Measurements from ENCODE around the gene COA7.
"Not testable (repeated sequence)": the region's sequence is repeated elsewhere in the genome, so short reads cannot be mapped to it uniquely, and the experiment has no call there.

The COA7 gene

DNA sequence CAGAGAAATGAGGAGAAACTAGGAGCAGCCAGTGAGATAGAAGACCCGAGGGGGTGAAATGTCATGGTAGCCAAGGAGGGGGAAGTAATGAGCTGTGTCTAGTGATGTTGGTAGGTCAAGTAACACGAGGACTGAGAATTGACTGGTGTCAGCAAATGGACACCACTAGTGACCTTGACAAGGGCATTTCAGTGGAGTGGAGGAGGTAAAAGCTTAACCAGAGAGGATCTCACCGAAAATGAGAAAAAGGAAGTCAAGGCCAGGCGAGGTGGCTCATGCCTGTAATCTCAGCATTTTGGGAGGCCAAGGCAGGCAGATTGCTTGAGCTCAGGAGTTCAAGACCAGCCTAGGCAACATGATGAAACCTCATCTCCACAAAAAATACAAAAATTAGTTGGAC lies 25.1 kb upstream of the COA7 start:
- TF ChIP-seq, protein P1, sequence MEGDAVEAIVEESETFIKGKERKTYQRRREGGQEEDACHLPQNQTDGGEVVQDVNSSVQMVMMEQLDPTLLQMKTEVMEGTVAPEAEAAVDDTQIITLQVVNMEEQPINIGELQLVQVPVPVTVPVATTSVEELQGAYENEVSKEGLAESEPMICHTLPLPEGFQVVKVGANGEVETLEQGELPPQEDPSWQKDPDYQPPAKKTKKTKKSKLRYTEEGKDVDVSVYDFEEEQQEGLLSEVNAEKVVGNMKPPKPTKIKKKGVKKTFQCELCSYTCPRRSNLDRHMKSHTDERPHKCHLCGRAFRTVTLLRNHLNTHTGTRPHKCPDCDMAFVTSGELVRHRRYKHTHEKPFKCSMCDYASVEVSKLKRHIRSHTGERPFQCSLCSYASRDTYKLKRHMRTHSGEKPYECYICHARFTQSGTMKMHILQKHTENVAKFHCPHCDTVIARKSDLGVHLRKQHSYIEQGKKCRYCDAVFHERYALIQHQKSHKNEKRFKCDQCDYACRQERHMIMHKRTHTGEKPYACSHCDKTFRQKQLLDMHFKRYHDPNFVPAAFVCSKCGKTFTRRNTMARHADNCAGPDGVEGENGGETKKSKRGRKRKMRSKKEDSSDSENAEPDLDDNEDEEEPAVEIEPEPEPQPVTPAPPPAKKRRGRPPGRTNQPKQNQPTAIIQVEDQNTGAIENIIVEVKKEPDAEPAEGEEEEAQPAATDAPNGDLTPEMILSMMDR (IDR thresholded peaks at IDR 0.05; ENCODE audit: insufficient read depth, low read depth, low read length, missing control alignments): no peak
- no peak overlapping the region for H3K4me3 ChIP-seq (ENCODE audit: low read length)
- DNase-seq (ENCODE audit: low read depth): no peak

GRCh38 chr1:52715296-52715695 lies 17.1 kb upstream of the COA7 start:
- H3K4me3 ChIP-seq (ENCODE audit: low read length): not testable (repeated sequence)

DNA sequence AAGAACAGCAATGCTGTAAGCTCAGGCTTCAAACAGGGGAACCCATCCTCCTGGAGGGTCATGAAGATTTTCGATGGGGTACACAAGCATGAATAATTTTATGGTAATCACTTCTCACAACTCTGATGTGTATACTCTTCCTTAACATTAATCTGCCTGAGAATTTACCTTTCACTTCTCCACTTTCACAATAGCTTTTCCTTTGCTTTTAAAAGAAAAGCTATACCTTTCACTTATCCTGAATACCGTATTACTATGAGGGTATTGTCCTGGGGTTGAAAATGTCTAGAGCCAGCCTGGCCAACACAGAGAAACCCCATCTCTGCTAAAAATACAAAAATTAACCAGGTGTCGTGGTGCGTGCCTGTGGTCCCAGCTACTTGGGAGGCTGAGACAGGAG lies 15.4 kb upstream of the COA7 start:
- no peak overlapping the region for H3K4me3 ChIP-seq (ENCODE audit: low read length)
- TF ChIP-seq, protein P1 (IDR thresholded peaks at IDR 0.05; ENCODE audit: insufficient read depth, low read depth, low read length, missing control alignments): no peak
- no peak for DNase-seq (ENCODE audit: low read depth)

More at GRCh38 chr1:52715296-52715695, 17.1 kb upstream of the COA7 start:
- not testable (repeated sequence) for DNase-seq (ENCODE audit: low read depth)

DNA sequence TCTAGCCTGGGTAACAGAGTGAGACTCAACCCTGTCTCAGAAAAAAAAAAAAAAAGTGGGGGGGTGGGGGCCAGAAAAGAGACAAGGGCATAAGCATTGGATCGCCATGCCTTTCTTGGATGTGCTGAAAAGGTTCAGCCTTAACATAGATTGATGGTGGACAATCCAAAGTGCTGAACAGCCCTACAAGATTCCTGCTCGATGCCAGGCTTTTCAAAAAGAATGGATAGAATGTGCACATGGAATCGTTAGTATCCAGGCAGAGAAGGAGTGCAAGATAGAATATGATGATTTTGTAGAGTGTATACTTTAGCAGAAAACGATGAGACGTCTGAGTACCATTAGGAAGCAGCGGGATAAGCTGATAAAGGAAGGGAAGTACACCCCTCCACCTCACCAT lies 10.9 kb upstream of the COA7 start:
- no peak for DNase-seq (ENCODE audit: low read depth)
- H3K4me3 ChIP-seq (ENCODE audit: low read length): no peak overlapping the region
- TF ChIP-seq, protein P1 (IDR thresholded peaks at IDR 0.05; ENCODE audit: insufficient read depth, low read depth, low read length, missing control alignments): no peak

DNA sequence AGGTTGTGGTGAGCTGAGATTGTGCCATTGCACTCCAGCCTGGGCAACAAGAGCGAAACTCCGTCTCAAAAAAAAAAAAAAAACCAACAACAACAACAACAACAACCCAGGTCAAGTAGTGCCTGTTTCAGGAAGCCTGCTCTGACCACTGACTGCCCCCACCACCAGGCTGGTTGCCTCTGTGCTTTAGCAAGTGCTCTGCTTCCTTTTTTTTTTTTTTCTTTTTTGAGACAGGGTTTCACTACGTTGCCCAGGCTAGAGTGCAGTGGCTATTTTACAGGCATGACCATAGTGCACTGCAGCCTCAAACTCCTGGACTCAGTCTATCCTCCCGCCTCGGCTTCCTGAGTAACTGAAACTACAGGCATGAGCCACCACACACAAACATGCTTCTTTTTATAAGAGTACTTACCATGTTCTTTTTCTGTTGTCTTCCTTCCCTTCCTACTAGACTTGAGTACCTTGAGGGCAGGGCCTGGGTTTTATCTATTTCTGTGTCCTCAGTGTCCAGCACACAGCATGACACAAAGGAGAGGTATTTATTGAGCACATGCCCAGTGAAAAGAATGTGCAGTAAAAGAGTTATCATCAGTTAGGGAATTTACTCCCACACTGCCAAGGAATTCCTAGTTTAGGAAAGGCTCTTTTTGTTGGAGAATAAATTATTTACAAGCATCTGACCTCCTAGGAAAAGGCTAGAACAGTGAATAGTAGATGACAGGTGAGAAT lies 9.9 kb upstream of the COA7 start:
- no peak overlapping the region for H3K4me3 ChIP-seq (ENCODE audit: low read length)
- TF ChIP-seq, protein P1 (IDR thresholded peaks at IDR 0.05; ENCODE audit: insufficient read depth, low read depth, low read length, missing control alignments): no peak
- no peak for DNase-seq (ENCODE audit: low read depth)

GRCh38 chr1:52706941-52707926 lies 9.1 kb upstream of the COA7 start:
- no peak for DNase-seq (ENCODE audit: low read depth)
- TF ChIP-seq, protein P1 (IDR thresholded peaks at IDR 0.05; ENCODE audit: insufficient read depth, low read depth, low read length, missing control alignments): no peak
- no peak overlapping the region for H3K4me3 ChIP-seq (ENCODE audit: low read length)

DNA sequence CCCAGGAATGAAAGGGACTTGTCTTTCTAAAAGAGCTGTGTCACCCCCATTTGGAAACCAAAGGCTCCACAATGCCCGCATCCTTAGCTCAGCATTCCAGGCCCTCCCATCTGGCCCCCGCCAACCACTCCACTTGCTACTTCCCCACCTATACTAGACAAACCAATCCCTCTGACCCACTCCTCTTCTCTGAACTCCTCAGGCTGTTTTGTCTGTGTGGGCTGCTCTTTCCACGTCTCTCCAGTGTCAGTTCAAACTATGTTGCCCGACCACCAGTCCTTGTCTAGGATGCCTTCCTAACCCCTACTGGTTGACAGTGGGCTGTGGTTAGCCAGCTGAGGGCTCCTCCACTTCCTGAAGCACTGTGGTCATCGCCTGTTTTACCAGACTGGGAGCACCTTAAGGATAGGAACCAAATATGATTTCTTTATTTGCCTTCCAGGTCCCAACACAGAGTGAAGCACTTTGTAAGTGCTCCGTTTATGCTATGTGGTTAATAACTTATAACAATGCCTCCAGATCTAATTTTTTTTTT lies 8.1 kb upstream of the COA7 start:
- TF ChIP-seq, protein P1 (IDR thresholded peaks at IDR 0.05; ENCODE audit: insufficient read depth, low read depth, low read length, missing control alignments): no peak
- no peak overlapping the region for H3K4me3 ChIP-seq (ENCODE audit: low read length)
- DNase-seq (ENCODE audit: low read depth): no peak
